CD4-positive, CD25-positive, alpha-beta regulatory T cell (primary cell): ENCODE measurements around the gene ERC1. TPM values are rescaled to one million over a fixed set of nuclear protein-coding genes. Genes with fewer than 3 reads are reported as not detected.
A peak's percentile ranks its signal among the peaks of the same experiment; 100 is the strongest.
"Not testable (repeated sequence)": the region's sequence is repeated elsewhere in the genome, so short reads cannot be mapped to it uniquely, and the experiment has no call there.

Experiments used
- ATAC-seq, 2 donors: fragments of 150-1000 bp; cut with Tn5 transposase; one replicate each; pipeline ENCODE4 v1.10.0; 2021; ENCODE audit warnings: low read depth in 2 of 2, moderate number of reproducible peaks in 2 of 2, moderate library complexity in 1 of 2
- DNase-seq, 3 donors: peaks; one replicate each; pipeline versions ENCODE4 v3.0.0 to v3.0.0-alpha.2; 2012 to 2022; ENCODE audit warnings: mixed read lengths in 1 of 3
- H3K27ac ChIP-seq: one replicate; pipeline ENCODE4 v1.7.0; 2013; ENCODE audit warnings: mild to moderate bottlenecking, low read length; ENCODE audit not compliant: insufficient read depth, poor library complexity, severe bottlenecking
- H3K27me3 ChIP-seq: one replicate; pipeline ENCODE4 v1.7.0; 2013; ENCODE audit warnings: low read length; ENCODE audit not compliant: control insufficient read depth, insufficient read depth
- H3K36me3 ChIP-seq: one replicate; pipeline ENCODE4 v1.7.0; 2013; ENCODE audit warnings: mild to moderate bottlenecking, low read length, moderate library complexity; ENCODE audit not compliant: control insufficient read depth, insufficient read depth
- H3K4me1 ChIP-seq: 2 replicates; pipeline ENCODE4 v1.7.0; 2013; ENCODE audit warnings: mild to moderate bottlenecking, low read length; ENCODE audit not compliant: insufficient read depth, control insufficient read depth, poor library complexity, severe bottlenecking
- H3K4me3 ChIP-seq: one replicate; pipeline ENCODE4 v1.7.0; 2013; ENCODE audit warnings: low read depth, mild to moderate bottlenecking, low read length, moderate library complexity
- H3K9me3 ChIP-seq, 2 experiments: 1 replicate in 1 of 2; 2 replicates in 1 of 2; pipeline ENCODE4 v1.7.0; 2013; ENCODE audit warnings: low read length in 2 of 2, mild to moderate bottlenecking in 1 of 2, moderate library complexity in 1 of 2; ENCODE audit not compliant: control insufficient read depth in 2 of 2
- H3K27ac Mint-ChIP-seq, 3 donors: one replicate each; pipeline ENCODE4 v1.8.0; 2020 to 2022; ENCODE audit warnings: mild to moderate bottlenecking in 3 of 3, mixed read lengths in 3 of 3, moderate library complexity in 2 of 3
- H3K27me3 Mint-ChIP-seq: one replicate; pipeline ENCODE4 v1.8.0; 2022; ENCODE audit warnings: mild to moderate bottlenecking, mixed read lengths
- H3K36me3 Mint-ChIP-seq: one replicate; pipeline ENCODE4 v1.8.0; 2020; ENCODE audit warnings: mixed read lengths
- H3K4me1 Mint-ChIP-seq, 4 donors: one replicate each; pipeline ENCODE4 v1.8.0; 2020 to 2022; ENCODE audit warnings: mixed read lengths in 4 of 4, mild to moderate bottlenecking in 1 of 4
- H3K4me3 Mint-ChIP-seq, 4 donors: one replicate each; pipeline ENCODE4 v1.8.0; 2020 to 2022; ENCODE audit warnings: mild to moderate bottlenecking in 4 of 4, mixed read lengths in 4 of 4, moderate library complexity in 3 of 4
- H3K9me3 Mint-ChIP-seq, 7 donors: one replicate each; pipeline ENCODE4 v1.8.0; 2020 to 2022; ENCODE audit warnings: mixed read lengths in 7 of 7, mild to moderate bottlenecking in 3 of 7, moderate library complexity in 2 of 7
- polyA plus RNA-seq, 4 donors: library from polyadenylated mRNA; unstranded; fragments of 300-500 nt; fragmentation: Illumina TruSeq; gene quantifications; one replicate each; pipeline ENCODE4 v1.2.3, GENCODE V29; 2021
- total RNA-seq: library from RNA; stranded (reverse); gene quantifications from one replicate; pipeline ENCODE4 v1.2.3, GENCODE V29; 2022

The ERC1 gene
- total and polyA plus RNA-seq, 5 donors from 2014 or later: 5.7 to 46.5 (median 7.6) TPM

GRCh38 chr12:1083151-1083888, 92.3 kb downstream of the ERC1 start:
- Mint-ChIP-seq H3K27me3 (no peaks in the 10 kb centered on the region), H3K4me1 (peaks cover 0 to 8% (median 2%) of the 10 kb centered on the region in 4 donors), H3K36me3 (no peaks in the 10 kb centered on the region), H3K4me3 (no peak overlapping the region), H3K27ac (peak overlapping the region; percentile 14 to 26 (median 19)), H3K9me3 (peaks cover 0 to 1% (median 0%) of the 10 kb centered on the region in 7 donors)
- H3K36me3 ChIP-seq: no peaks in the 10 kb centered on the region
- no peak for ATAC-seq
- no peaks in the 10 kb centered on the region for H3K27me3 ChIP-seq
- no peak overlapping the region for H3K27ac ChIP-seq
- H3K4me3 ChIP-seq: no peak overlapping the region
- H3K9me3 ChIP-seq: no peaks in the 10 kb centered on the region
- DNase-seq: no peak
- H3K4me1 ChIP-seq: no peaks in the 10 kb centered on the region

- ATAC-seq (no peak), DNase-seq (no peak)
- Mint-ChIP-seq H3K9me3 (peaks cover 0 to 1% (median 0%) of the 10 kb centered on the region in 7 donors), H3K4me3 (no peak overlapping the region), H3K36me3 (no peaks in the 10 kb centered on the region), H3K4me1 (peaks cover 0 to 8% (median 2%) of the 10 kb centered on the region in 4 donors), H3K27me3 (no peaks in the 10 kb centered on the region), H3K27ac (peak overlapping the region in 2 of 3 donors; percentile 14 to 26)
- Histone ChIP-seq H3K4me1 (no peaks in the 10 kb centered on the region), H3K27ac (no peak overlapping the region), H3K36me3 (no peaks in the 10 kb centered on the region), H3K4me3 (no peak overlapping the region), H3K9me3 (no peaks in the 10 kb centered on the region), H3K27me3 (no peaks in the 10 kb centered on the region)
Measured at GRCh38 chr12:1083889-1084262, 92.9 kb downstream of the ERC1 start.

- Histone ChIP-seq H3K9me3 (no peaks in the 10 kb centered on the region), H3K36me3 (no peaks in the 10 kb centered on the region), H3K4me1 (no peaks in the 10 kb centered on the region), H3K4me3 (no peak overlapping the region), H3K27me3 (no peaks in the 10 kb centered on the region), H3K27ac (no peak overlapping the region)
- Mint-ChIP-seq H3K4me3 (no peak overlapping the region), H3K27me3 (no peaks in the 10 kb centered on the region), H3K27ac (no peak overlapping the region), H3K9me3 (no peaks in the 10 kb centered on the region), H3K36me3 (no peaks in the 10 kb centered on the region), H3K4me1 (peaks cover 0 to 14% (median 10%) of the 10 kb centered on the region in 4 donors)
- ATAC-seq (no peak), DNase-seq (no peak)
Measured at GRCh38 chr12:1091350-1091749, 100.3 kb downstream of the ERC1 start.

GRCh38 chr12:1093166-1093751, 102.2 kb downstream of the ERC1 start:
- no peak overlapping the region for H3K4me3 Mint-ChIP-seq

GRCh38 chr12:1094714-1095113, 103.7 kb downstream of the ERC1 start:
- H3K9me3 Mint-ChIP-seq: peaks cover 0 to 1% (median 0%) of the 10 kb centered on the region in 7 donors
- Histone ChIP-seq H3K27ac (no peak overlapping the region), H3K36me3 (no peaks in the 10 kb centered on the region), H3K27me3 (no peaks in the 10 kb centered on the region), H3K4me1 (no peaks in the 10 kb centered on the region), H3K4me3 (no peak overlapping the region), H3K9me3 (no peaks in the 10 kb centered on the region)
- no peaks in the 10 kb centered on the region for H3K27me3 Mint-ChIP-seq
- H3K4me3 Mint-ChIP-seq: no peak overlapping the region
- H3K36me3 Mint-ChIP-seq: no peaks in the 10 kb centered on the region
- H3K4me1 Mint-ChIP-seq: peaks cover 11 to 24% (median 21%) of the 10 kb centered on the region in 4 donors
- no peak overlapping the region for H3K27ac Mint-ChIP-seq
- no peak for ATAC-seq
- no peak for DNase-seq

More at GRCh38 chr12:1093166-1093751, 102.2 kb downstream of the ERC1 start:
- H3K27ac Mint-ChIP-seq: peak overlapping the region in 1 of 3 donors; percentile 8
- peaks cover 0 to 1% (median 0%) of the 10 kb centered on the region in 7 donors for H3K9me3 Mint-ChIP-seq
- H3K27ac ChIP-seq: no peak overlapping the region
- no peaks in the 10 kb centered on the region for H3K4me1 ChIP-seq
- no peaks in the 10 kb centered on the region for H3K27me3 Mint-ChIP-seq
- DNase-seq: peak; percentile 13 to 73 (median 56)
- H3K27me3 ChIP-seq: no peaks in the 10 kb centered on the region
- no peaks in the 10 kb centered on the region for H3K36me3 Mint-ChIP-seq
- no peak overlapping the region for H3K4me3 ChIP-seq
- H3K36me3 ChIP-seq: no peaks in the 10 kb centered on the region
- ATAC-seq: peak; percentile 57 to 60
- H3K9me3 ChIP-seq: no peaks in the 10 kb centered on the region
- peaks cover 7 to 16% (median 15%) of the 10 kb centered on the region in 4 donors for H3K4me1 Mint-ChIP-seq

- H3K4me3 ChIP-seq: no peak overlapping the region
- no peak overlapping the region for H3K27ac ChIP-seq
- no peaks in the 10 kb centered on the region for H3K36me3 ChIP-seq
- H3K4me1 Mint-ChIP-seq: peaks cover 17 to 32% (median 25%) of the 10 kb centered on the region in 4 donors
- peaks cover 0 to 1% (median 0%) of the 10 kb centered on the region in 7 donors for H3K9me3 Mint-ChIP-seq
- no peak for DNase-seq
- no peaks in the 10 kb centered on the region for H3K27me3 ChIP-seq
- H3K27ac Mint-ChIP-seq: peak overlapping the region in 1 of 3 donors; percentile 48
- no peaks in the 10 kb centered on the region for H3K27me3 Mint-ChIP-seq
- no peak overlapping the region for H3K4me3 Mint-ChIP-seq
- no peak for ATAC-seq
- H3K36me3 Mint-ChIP-seq: no peaks in the 10 kb centered on the region
- H3K9me3 ChIP-seq: no peaks in the 10 kb centered on the region
- no peaks in the 10 kb centered on the region for H3K4me1 ChIP-seq
Measured at GRCh38 chr12:1099158-1099557, 108.1 kb downstream of the ERC1 start.

- H3K27me3 Mint-ChIP-seq, ATAC-seq, H3K27ac ChIP-seq, H3K9me3 Mint-ChIP-seq, H3K36me3 ChIP-seq, H3K36me3 Mint-ChIP-seq, H3K27me3 ChIP-seq, H3K9me3 ChIP-seq, H3K4me3 ChIP-seq, H3K4me3 Mint-ChIP-seq, DNase-seq, H3K4me1 ChIP-seq: not testable (repeated sequence)
- Mint-ChIP-seq H3K27ac (peak overlapping the region in 1 of 3 donors; percentile 42), H3K4me1 (peaks cover 17 to 36% (median 26%) of the 10 kb centered on the region in 4 donors)
Measured at GRCh38 chr12:1099618-1100017, 108.6 kb downstream of the ERC1 start.
